ENCODE data around the gene SORCS2.
A peak's percentile ranks its signal among the peaks of the same experiment; 100 is the strongest.

SORCS2 gene

GRCh38 chr4:7767526-7767925 is 575.2 kb downstream of the SORCS2 start:
- H3K4me1 Mint-ChIP-seq = peaks cover 15% of the 10 kb centered on the region
- no peaks in the 10 kb centered on the region for H3K36me3 Mint-ChIP-seq
- ATAC-seq = no peak
- peaks cover 42% of the 10 kb centered on the region for H3K27me3 Mint-ChIP-seq
- H3K27ac Mint-ChIP-seq = no peak overlapping the region
- no peak overlapping the region for H3K4me3 Mint-ChIP-seq
- H3K9me3 Mint-ChIP-seq = no peaks in the 10 kb centered on the region

GRCh38 chr4:7767966-7768365 is 575.6 kb downstream of the SORCS2 start:
- Mint-ChIP-seq H3K4me3 (no peak overlapping the region), H3K27me3 (peaks cover 46% of the 10 kb centered on the region), H3K9me3 (no peaks in the 10 kb centered on the region), H3K27ac (no peak overlapping the region), H3K36me3 (no peaks in the 10 kb centered on the region), H3K4me1 (peaks cover 15% of the 10 kb centered on the region)
- no peak for ATAC-seq

GRCh38 chr4:7768736-7769135 is 576.4 kb downstream of the SORCS2 start:
- ATAC-seq = no peak
- peaks cover 15% of the 10 kb centered on the region for H3K4me1 Mint-ChIP-seq
- no peak overlapping the region for H3K4me3 Mint-ChIP-seq
- no peak overlapping the region for H3K27ac Mint-ChIP-seq
- peaks cover 54% of the 10 kb centered on the region for H3K27me3 Mint-ChIP-seq
- no peaks in the 10 kb centered on the region for H3K36me3 Mint-ChIP-seq
- H3K9me3 Mint-ChIP-seq = no peaks in the 10 kb centered on the region

GRCh38 chr4:7769396-7770223 is 577.3 kb downstream of the SORCS2 start:
- Mint-ChIP-seq H3K4me1 (peaks cover 15% of the 10 kb centered on the region), H3K36me3 (no peaks in the 10 kb centered on the region), H3K27me3 (peaks cover 63% of the 10 kb centered on the region), H3K9me3 (no peaks in the 10 kb centered on the region), H3K4me3 (no peak overlapping the region), H3K27ac (no peak overlapping the region)
- no peak for ATAC-seq

- H3K9me3 Mint-ChIP-seq = no peaks in the 10 kb centered on the region
- H3K27ac Mint-ChIP-seq = no peak overlapping the region
- H3K36me3 Mint-ChIP-seq = no peaks in the 10 kb centered on the region
- peaks cover 15% of the 10 kb centered on the region for H3K4me1 Mint-ChIP-seq
- ATAC-seq = no peak
- H3K4me3 Mint-ChIP-seq = no peak overlapping the region
- peaks cover 67% of the 10 kb centered on the region for H3K27me3 Mint-ChIP-seq
Measured at GRCh38 chr4:7770224-7771050, 578.1 kb downstream of the SORCS2 start.

- peaks cover 15% of the 10 kb centered on the region for H3K4me1 Mint-ChIP-seq
- ATAC-seq = no peak
- no peak overlapping the region for H3K27ac Mint-ChIP-seq
- peaks cover 67% of the 10 kb centered on the region for H3K27me3 Mint-ChIP-seq
- no peaks in the 10 kb centered on the region for H3K9me3 Mint-ChIP-seq
- no peaks in the 10 kb centered on the region for H3K36me3 Mint-ChIP-seq
- no peak overlapping the region for H3K4me3 Mint-ChIP-seq
Measured at GRCh38 chr4:7771056-7771455, 578.7 kb downstream of the SORCS2 start.

- Mint-ChIP-seq H3K4me1 (peaks cover 15% of the 10 kb centered on the region), H3K9me3 (no peaks in the 10 kb centered on the region), H3K4me3 (no peak overlapping the region), H3K27me3 (peaks cover 67% of the 10 kb centered on the region), H3K27ac (no peak overlapping the region), H3K36me3 (no peaks in the 10 kb centered on the region)
- ATAC-seq = peak; percentile 78
Measured at GRCh38 chr4:7771541-7772507, 579.5 kb downstream of the SORCS2 start.

- Mint-ChIP-seq H3K27ac (no peak overlapping the region), H3K4me3 (no peak overlapping the region), H3K27me3 (peaks cover 67% of the 10 kb centered on the region), H3K4me1 (peaks cover 15% of the 10 kb centered on the region), H3K36me3 (no peaks in the 10 kb centered on the region), H3K9me3 (no peaks in the 10 kb centered on the region)
- ATAC-seq = no peak
Measured at GRCh38 chr4:7772711-7773385, 580.5 kb downstream of the SORCS2 start.

- no peak overlapping the region for H3K27ac Mint-ChIP-seq
- no peak overlapping the region for H3K4me3 Mint-ChIP-seq
- no peaks in the 10 kb centered on the region for H3K9me3 Mint-ChIP-seq
- H3K36me3 Mint-ChIP-seq = no peaks in the 10 kb centered on the region
- H3K27me3 Mint-ChIP-seq = peaks cover 64% of the 10 kb centered on the region
- no peak for ATAC-seq
- H3K4me1 Mint-ChIP-seq = peaks cover 15% of the 10 kb centered on the region
Measured at GRCh38 chr4:7773401-7774180, 581.3 kb downstream of the SORCS2 start.

GRCh38 chr4:7774301-7775294 is 582.3 kb downstream of the SORCS2 start:
- H3K9me3 Mint-ChIP-seq = no peaks in the 10 kb centered on the region
- peaks cover 15% of the 10 kb centered on the region for H3K4me1 Mint-ChIP-seq
- no peak overlapping the region for H3K4me3 Mint-ChIP-seq
- no peak overlapping the region for H3K27ac Mint-ChIP-seq
- H3K36me3 Mint-ChIP-seq = no peaks in the 10 kb centered on the region
- ATAC-seq = no peak
- peaks cover 54% of the 10 kb centered on the region for H3K27me3 Mint-ChIP-seq

- Mint-ChIP-seq H3K4me3 (no peak overlapping the region), H3K9me3 (no peaks in the 10 kb centered on the region), H3K36me3 (no peaks in the 10 kb centered on the region), H3K4me1 (peaks cover 15% of the 10 kb centered on the region), H3K27me3 (peaks cover 46% of the 10 kb centered on the region), H3K27ac (no peak overlapping the region)
- no peak for ATAC-seq
Measured at GRCh38 chr4:7775396-7775795, 583.1 kb downstream of the SORCS2 start.

- no peak overlapping the region for H3K27ac Mint-ChIP-seq
- H3K4me1 Mint-ChIP-seq = peaks cover under 1% of the 10 kb centered on the region
- no peaks in the 10 kb centered on the region for H3K36me3 Mint-ChIP-seq
- peaks cover 35% of the 10 kb centered on the region for H3K27me3 Mint-ChIP-seq
- no peaks in the 10 kb centered on the region for H3K9me3 Mint-ChIP-seq
- no peak for ATAC-seq
- no peak overlapping the region for H3K4me3 Mint-ChIP-seq
Measured at GRCh38 chr4:7777017-7777710, 584.8 kb downstream of the SORCS2 start.
